GM18858 (cell line): Measurements from ENCODE around the gene WNT4.

Experiments used
- ATAC-seq: cut with Tn5 transposase; IDR thresholded peaks from one replicate; pipeline ENCODE4 v1.9.1; 2021; ENCODE audit not compliant: unreplicated experiment

Gene WNT4

GRCh38 chr1:22143065-22144033 is at the start of gene WNT4:
WNT4 (minus strand) TSS chr1:22143097; CDS start chr1:22142922, 175 bp downstream.
- ATAC-seq = no peak

GRCh38 chr1:22190731-22191130 is 47.8 kb upstream of the WNT4 start:
- ATAC-seq = no peak

GRCh38 chr1:22190251-22190650 is 47.4 kb upstream of the WNT4 start:
- no peak for ATAC-seq

- ATAC-seq = no peak
Measured at GRCh38 chr1:22189619-22190018, 46.7 kb upstream of the WNT4 start.

GRCh38 chr1:22188914-22189313 is 46.0 kb upstream of the WNT4 start:
- no peak for ATAC-seq

GRCh38 chr1:22188436-22188835 is 45.5 kb upstream of the WNT4 start:
- ATAC-seq = no peak

- ATAC-seq = no peak
Measured at GRCh38 chr1:22186311-22186710, 43.4 kb upstream of the WNT4 start.

- ATAC-seq = no peak
Measured at GRCh38 chr1:22184892-22185612, 42.2 kb upstream of the WNT4 start.

GRCh38 chr1:22184454-22184853 is 41.6 kb upstream of the WNT4 start:
- ATAC-seq = no peak

GRCh38 chr1:22182715-22183114 is 39.8 kb upstream of the WNT4 start:
- ATAC-seq = no peak

GRCh38 chr1:22179197-22179803 is 36.4 kb upstream of the WNT4 start:
- ATAC-seq = no peak

GRCh38 chr1:22177354-22178003 is 34.6 kb upstream of the WNT4 start:
- ATAC-seq = no peak

GRCh38 chr1:22176258-22176657 is 33.4 kb upstream of the WNT4 start:
- no peak for ATAC-seq

GRCh38 chr1:22174446-22175220 is 31.7 kb upstream of the WNT4 start:
- ATAC-seq = no peak

GRCh38 chr1:22171951-22172715 is 29.2 kb upstream of the WNT4 start:
- ATAC-seq = no peak

- ATAC-seq = no peak
Measured at GRCh38 chr1:22169816-22170215, 26.9 kb upstream of the WNT4 start.

- no peak for ATAC-seq
Measured at GRCh38 chr1:22168412-22168973, 25.6 kb upstream of the WNT4 start.

- no peak for ATAC-seq
Measured at GRCh38 chr1:22166439-22166838, 23.5 kb upstream of the WNT4 start.
